ENCODE measurements around the gene DEFB132. TPM values are rescaled to one million over a fixed set of nuclear protein-coding genes. Genes with fewer than 3 reads are reported as not detected.

The DEFB132 gene
- total and polyA plus RNA-seq, 2 of the 8 experiments (the other 6 are each of a cell fraction or from before 2014, with no cell fraction given): not detected

DNA sequence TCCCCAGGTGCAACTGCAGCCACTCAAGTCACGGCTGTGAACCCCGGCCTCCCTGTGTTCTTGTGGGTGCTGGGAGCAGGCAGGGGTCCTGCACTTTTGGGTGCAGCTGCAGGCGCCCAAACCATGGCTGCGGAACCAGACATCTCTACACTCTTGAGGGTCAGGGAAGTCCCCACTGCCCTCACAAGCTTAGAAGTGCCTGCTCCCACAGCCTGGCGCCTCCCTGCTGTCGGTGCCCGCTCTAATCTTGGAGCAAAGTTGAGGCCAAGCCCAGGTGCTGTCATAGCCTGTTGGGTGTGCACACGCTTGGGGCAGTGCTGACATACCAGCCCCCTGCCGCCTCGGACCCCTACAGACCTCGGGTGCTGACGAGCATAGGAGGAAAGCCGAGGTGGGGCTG, 6.2 kb downstream of the DEFB132 start:
- Histone ChIP-seq H2BK20ac (ENCODE audit: low read length) (no peak overlapping the region), H3K4ac (replicated peaks; ENCODE audit: insufficient read length, low read depth, low read length) (no peak overlapping the region), H3K9ac (replicated peaks in 1 of 4; ENCODE audit: extremely low read depth in 1 of 4, low read depth in 3 of 4, low read length in 3 of 4) (no peak overlapping the region), H3K14ac (ENCODE audit: insufficient read length) (no peak overlapping the region), H3K23ac (ENCODE audit: insufficient read length) (no peak overlapping the region), H3K79me1 (ENCODE audit: low read depth, low read length) (no peaks in the 10 kb centered on the region), H3K79me2 (ENCODE audit: control insufficient read depth in 1 of 2, insufficient read depth in 2 of 2, low read length in 2 of 2) (no peaks in the 10 kb centered on the region), H2BK5ac (ENCODE audit: low read depth, low read length) (no peak overlapping the region), H3K9me3 (ENCODE audit: insufficient read depth in 2 of 2, low read depth in 1 of 2, low read length in 1 of 2) (no peaks in the 10 kb centered on the region), H3K27ac (ENCODE audit: low read depth, low read length) (no peak overlapping the region), H2BK15ac (ENCODE audit: low read length) (no peak overlapping the region), H2AFZ (ENCODE audit: low read length) (no peak overlapping the region), H3K56ac (replicated peaks; ENCODE audit: insufficient read length, low read depth, low read length) (no peak overlapping the region), H3K36me3 (ENCODE audit: control insufficient read depth in 2 of 4, insufficient read depth in 4 of 4, low read length in 3 of 4) (no peaks in the 10 kb centered on the region), H2BK120ac (replicated peaks; ENCODE audit: low read depth, low read length) (no peak overlapping the region), H3K23me2 (ENCODE audit: low read depth, low read length) (no peaks in the 10 kb centered on the region), H3K4me3 (ENCODE audit: extremely low read depth in 1 of 4, insufficient read depth in 2 of 4, low read depth in 3 of 4, low read length in 4 of 4) (no peak overlapping the region), H3K18ac (ENCODE audit: extremely low read depth, low read length) (no peak overlapping the region), H2BK12ac (ENCODE audit: low read depth, low read length) (no peak overlapping the region), H4K5ac (ENCODE audit: insufficient read length, low read depth, low read length) (no peak overlapping the region), H4K20me1 (replicated peaks in 1 of 2; ENCODE audit: control insufficient read depth in 1 of 2, insufficient read depth in 2 of 2, low read length in 2 of 2) (peaks cover 0 to 1% of the 10 kb centered on the region in 2 experiments), H3K4me1 (replicated peaks in 1 of 4; ENCODE audit: control insufficient read depth in 3 of 4, insufficient read depth in 4 of 4, low read length in 3 of 4) (0 out of 7 replicates have a peak, but pooled peaks cover 0 to 2% (median 0%) of the 10 kb centered on the region in 4 experiments), H2AK5ac (ENCODE audit: low read depth, low read length) (no peak overlapping the region), H4K8ac (ENCODE audit: extremely low read depth, insufficient read depth, low read length) (no peak overlapping the region), H3K27me3 (replicated peaks in 1 of 4; ENCODE audit: control insufficient read depth in 3 of 4, extremely low read depth in 1 of 4, insufficient read depth in 3 of 4, low read length in 3 of 4) (peaks cover 4 to 33% (median 18%) of the 10 kb centered on the region in 4 experiments), H3K4me2 (ENCODE audit: insufficient read depth in 1 of 2, low read depth in 2 of 2, low read length in 2 of 2) (no peak overlapping the region), H4K91ac (replicated peaks; ENCODE audit: insufficient read length, low read length) (no peak overlapping the region)
- WGBS, 2 experiments (ENCODE audit: extremely low coverage in 1 of 2, insufficient coverage in 1 of 2, insufficient read length in 1 of 2, insufficient replicate concordance in 2 of 2, low coverage in 1 of 2, low lambda C conversion rate in 2 of 2, missing lambda C conversion rate in 1 of 2): 84% methylated on average over 13 of the region's 13 CpGs; no CpG with 5 or more reads in 1 of the 2 experiments
- ChIA-PET POLR2A (ENCODE audit: partially characterized antibody) (interaction anchor here (0.9 kb wide), 1 partner anchor 62 kb away, joined by 3 read pairs; the partner anchor contains the start of gene SOX12), CTCF (ENCODE audit: partially characterized antibody) (interaction anchor here (1.0 to 7.5 kb wide), 5 partner anchors 16 to 68 kb away, joined by 3 to 63 read pairs (median 5); no protein-coding TSS in a partner anchor)
- DNase-seq (ENCODE audit: low read depth in 1 of 2, low spot score in 2 of 2): no peak
- no peak for FAIRE-seq
- no peak for TF ChIP-seq JUND (IDR thresholded peaks at IDR 0.05; ENCODE audit: low read length)
- TF ChIP-seq, protein P1, sequence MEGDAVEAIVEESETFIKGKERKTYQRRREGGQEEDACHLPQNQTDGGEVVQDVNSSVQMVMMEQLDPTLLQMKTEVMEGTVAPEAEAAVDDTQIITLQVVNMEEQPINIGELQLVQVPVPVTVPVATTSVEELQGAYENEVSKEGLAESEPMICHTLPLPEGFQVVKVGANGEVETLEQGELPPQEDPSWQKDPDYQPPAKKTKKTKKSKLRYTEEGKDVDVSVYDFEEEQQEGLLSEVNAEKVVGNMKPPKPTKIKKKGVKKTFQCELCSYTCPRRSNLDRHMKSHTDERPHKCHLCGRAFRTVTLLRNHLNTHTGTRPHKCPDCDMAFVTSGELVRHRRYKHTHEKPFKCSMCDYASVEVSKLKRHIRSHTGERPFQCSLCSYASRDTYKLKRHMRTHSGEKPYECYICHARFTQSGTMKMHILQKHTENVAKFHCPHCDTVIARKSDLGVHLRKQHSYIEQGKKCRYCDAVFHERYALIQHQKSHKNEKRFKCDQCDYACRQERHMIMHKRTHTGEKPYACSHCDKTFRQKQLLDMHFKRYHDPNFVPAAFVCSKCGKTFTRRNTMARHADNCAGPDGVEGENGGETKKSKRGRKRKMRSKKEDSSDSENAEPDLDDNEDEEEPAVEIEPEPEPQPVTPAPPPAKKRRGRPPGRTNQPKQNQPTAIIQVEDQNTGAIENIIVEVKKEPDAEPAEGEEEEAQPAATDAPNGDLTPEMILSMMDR (IDR thresholded peaks at IDR 0.05; ENCODE audit: control extremely low read depth in 1 of 3, insufficient read depth in 1 of 3, low read depth in 1 of 3, low read length in 3 of 3): no peak
- TF ChIP-seq GABPA (IDR thresholded peaks at IDR 0.05; ENCODE audit: borderline replicate concordance, insufficient read depth, low read length): no peak
- no peak for TF ChIP-seq JUN (IDR thresholded peaks at IDR 0.05; ENCODE audit: low read depth, low read length)
- TF ChIP-seq CEBPB (IDR thresholded peaks at IDR 0.05; ENCODE audit: low read depth, low read length): no peak
- TF ChIP-seq SIX5 (IDR thresholded peaks at IDR 0.05; ENCODE audit: low read depth, low read length): no peak
- no peak for TF ChIP-seq NANOG (IDR thresholded peaks at IDR 0.05; ENCODE audit: insufficient read depth, low read depth, low read length, poor library complexity, severe bottlenecking)
- TF ChIP-seq KDM4A (IDR thresholded peaks at IDR 0.05; ENCODE audit: low read depth, low read length, severe bottlenecking): no peak
- TF ChIP-seq SUZ12 (IDR thresholded peaks at IDR 0.05; ENCODE audit: low read length): no peak
- TF ChIP-seq GTF2F1 (IDR thresholded peaks at IDR 0.05; ENCODE audit: borderline replicate concordance, low read depth, low read length): no peak
- TF ChIP-seq ZNF274 (IDR thresholded peaks at IDR 0.05; ENCODE audit: borderline replicate concordance, extremely low read depth, low read length): no peak
